Measurements from ENCODE around the gene RPL18A. TPM values are rescaled to one million over a fixed set of nuclear protein-coding genes. Genes with fewer than 3 reads are reported as not detected.

Gene RPL18A
- total RNA-seq: 1,385 and 2,595 TPM in 2 replicates

DNA sequence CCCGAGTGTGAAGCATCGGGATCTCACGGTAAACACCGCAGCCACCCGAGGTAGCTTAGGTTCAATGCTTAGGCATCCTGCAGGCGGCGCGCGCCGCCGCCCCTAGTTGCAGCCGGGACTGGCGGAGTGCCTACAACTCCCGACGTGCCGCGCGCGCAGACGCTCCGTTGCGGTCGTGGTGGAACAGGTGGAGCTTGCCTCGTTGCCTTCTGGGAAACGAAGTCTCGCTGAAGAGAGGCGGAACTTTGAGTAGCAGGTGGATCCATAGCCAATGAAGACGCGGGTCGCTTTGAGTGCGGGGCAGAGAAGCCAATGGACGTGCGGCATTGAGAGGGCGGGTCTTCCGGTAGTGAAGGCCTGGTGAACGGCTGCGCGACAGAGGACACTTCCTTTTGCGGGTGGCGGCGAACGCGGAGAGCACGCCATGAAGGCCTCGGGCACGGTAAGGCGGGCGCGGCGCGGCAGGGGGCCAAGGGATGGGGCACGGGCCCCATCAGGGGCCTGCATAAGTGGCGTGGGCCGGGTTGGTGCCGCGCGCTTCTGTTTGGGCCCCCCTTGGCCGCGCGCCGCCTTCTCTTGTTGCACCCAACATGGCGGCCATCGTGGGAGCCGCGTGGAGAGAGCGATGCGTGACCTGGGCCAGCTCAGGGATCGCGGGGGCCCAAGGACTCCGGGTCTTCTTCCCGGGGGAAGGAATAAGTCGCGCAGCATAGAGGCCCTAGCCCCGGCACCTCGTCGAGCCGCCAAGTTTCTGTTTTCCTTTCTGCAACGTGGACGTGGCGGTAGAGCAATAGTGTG is at the start of gene RPL18A:
RPL18A (plus strand) TSS at position 378 of the 798 bp plus-strand sequence; CDS start at position 425, 47 bp downstream.

DNA sequence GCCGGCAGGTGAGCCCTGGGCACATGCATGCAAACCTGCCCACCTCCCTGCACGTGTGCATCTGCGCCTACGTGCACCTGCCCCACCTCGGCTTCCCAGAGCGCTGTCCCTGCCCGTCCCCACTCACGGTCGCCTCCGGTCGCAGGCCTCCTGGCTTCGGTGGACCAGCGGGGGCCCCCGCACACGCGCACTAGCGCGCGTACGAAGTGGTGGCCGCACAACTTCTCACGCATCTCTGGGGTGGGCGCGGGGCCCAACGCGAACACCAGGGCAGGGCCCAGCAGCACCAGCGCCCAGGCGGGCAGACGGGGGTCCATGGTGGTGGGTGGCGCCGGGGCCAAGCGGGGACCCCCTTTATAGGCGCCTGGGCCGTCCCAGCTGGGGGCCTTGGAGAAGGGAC is 38.5 kb upstream of the RPL18A start, which contains the start of gene INSL3:
INSL3 (minus strand) TSS at position 330 of the 400 bp plus-strand sequence; CDS start at position 317, 13 bp downstream.

DNA sequence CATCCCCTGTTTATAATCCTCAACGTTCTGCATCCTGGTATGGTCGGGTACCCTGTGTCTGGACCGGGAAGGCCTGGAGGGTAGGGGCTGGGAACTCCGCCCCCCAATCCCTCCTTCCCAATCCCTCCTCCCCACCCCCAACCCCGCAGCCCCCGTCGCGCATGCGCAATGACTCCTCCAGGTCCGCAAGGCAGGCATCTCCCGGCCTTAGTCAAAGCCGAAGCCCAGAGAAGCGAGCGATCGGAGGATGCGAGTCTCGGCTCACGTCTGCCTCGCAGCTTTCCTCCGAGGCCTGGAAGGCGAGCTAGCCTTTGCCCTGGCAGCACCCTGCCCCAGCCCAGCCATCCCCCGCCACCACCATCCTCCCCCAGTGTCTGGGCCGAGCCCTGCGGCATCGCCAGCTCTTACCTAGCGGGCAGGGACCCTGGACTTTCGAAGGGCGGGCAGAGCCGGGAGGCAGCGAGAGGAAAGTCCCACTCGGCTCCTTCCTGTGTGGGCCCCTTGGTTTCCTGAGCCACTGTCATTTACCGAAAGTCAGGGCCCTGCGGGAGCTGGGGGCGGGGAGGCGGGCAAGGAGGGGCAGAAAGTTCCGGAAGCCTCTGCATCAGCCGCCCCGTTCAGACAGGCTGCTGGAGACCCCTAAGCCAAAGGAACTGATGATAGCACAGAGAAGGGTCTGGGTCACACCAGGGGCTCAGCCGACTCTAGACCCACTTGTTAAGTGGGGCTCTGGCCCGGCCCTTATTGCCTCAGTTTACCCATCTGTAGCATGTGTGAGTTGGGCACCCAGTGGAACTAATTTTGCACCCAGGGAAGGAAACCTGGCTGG is 12.0 kb upstream of the RPL18A start, which contains the start of gene JAK3:
JAK3 (minus strand) TSS at position 445 of the 829 bp plus-strand sequence. CDS start 3,565 bp downstream, outside the sequence.

DNA sequence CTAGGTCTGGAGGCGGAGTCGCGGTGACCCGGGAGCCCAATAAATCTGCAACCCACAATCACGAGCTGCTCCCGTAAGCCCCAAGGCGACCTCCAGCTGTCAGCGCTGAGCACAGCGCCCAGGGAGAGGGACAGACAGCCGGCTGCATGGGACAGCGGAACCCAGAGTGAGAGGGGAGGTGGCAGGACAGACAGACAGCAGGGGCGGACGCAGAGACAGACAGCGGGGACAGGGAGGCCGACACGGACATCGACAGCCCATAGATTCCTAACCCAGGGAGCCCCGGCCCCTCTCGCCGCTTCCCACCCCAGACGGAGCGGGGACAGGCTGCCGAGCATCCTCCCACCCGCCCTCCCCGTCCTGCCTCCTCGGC is 12.2 kb downstream of the RPL18A start, which contains the start of gene SLC5A5:
SLC5A5 (plus strand) TSS at position 68 of the 373 bp plus-strand sequence. CDS start 375 bp downstream, outside the sequence.

Other genes with a start within 250 kb of the RPL18A start
- under 0.01 TPM in 1 of 2 replicates, not detected in the other for gene UNC13A, start 171.6 kb upstream of the RPL18A start, total RNA-seq
- 9.2 and 14.7 TPM in 2 replicates for gene MAP1S, start 140.4 kb upstream of the RPL18A start, total RNA-seq
- gene FCHO1, start 108.4 kb upstream of the RPL18A start, total RNA-seq: 1.4 and 4.7 TPM in 2 replicates
- 4.8 and 12.1 TPM in 2 replicates for gene B3GNT3, start 64.8 kb upstream of the RPL18A start, total RNA-seq
- gene INSL3, start 38.4 kb upstream of the RPL18A start, total RNA-seq: not detected in 2 replicates
- gene JAK3, start 11.9 kb upstream of the RPL18A start, total RNA-seq: 0.43 and 1.4 TPM in 2 replicates
- 0.21 and 0.24 TPM in 2 replicates for gene SLC5A5, start 12.0 kb downstream of the RPL18A start, total RNA-seq
- gene CCDC124, start 73.1 kb downstream of the RPL18A start, total RNA-seq: 19.6 and 25.5 TPM in 2 replicates
- gene KCNN1, start 107.2 kb downstream of the RPL18A start, total RNA-seq: not detected in 2 replicates
- gene ARRDC2, start 148.3 kb downstream of the RPL18A start, total RNA-seq: 6.6 and 12.8 TPM in 2 replicates
- gene IL12RB1, start 227.0 kb downstream of the RPL18A start, total RNA-seq: under 0.01 TPM in 1 of 2 replicates, not detected in the other
- gene MAST3, start 237.9 kb downstream of the RPL18A start, total RNA-seq: 1.1 and 1.2 TPM in 2 replicates